HepG2 (cell line): ENCODE results near the gene LTB4R2. TPM values are rescaled to one million over a fixed set of nuclear protein-coding genes. Genes with fewer than 3 reads are reported as not detected.
A peak's percentile ranks its signal among the peaks of the same experiment; 100 is the strongest.

Experiments used
- CHD2 ChIP-seq: IDR thresholded peaks from 2 replicates; pipeline ENCODE4 v1.6.1; 2011; ENCODE audit warnings: low read depth, low read length, improper control_type of control experiment
- CREM ChIP-seq, 2 experiments: sonication (generic) in 1 of 2; formaldehyde crosslinking in 1 of 2; IDR thresholded peaks; 2 replicates each; pipeline versions ENCODE4 v1.4.0 to v1.6.1; 2016 to 2020; ENCODE audit warnings: antibody characterized with exemption in 1 of 2, mild to moderate bottlenecking in 1 of 2, missing genetic modification reagents in 1 of 2
- HNRNPUL1 ChIP-seq: fragments of 200-400 bp; formaldehyde crosslinking; IDR thresholded peaks from 2 replicates; pipeline ENCODE4 v1.6.1; 2017; ENCODE audit warnings: low read depth, mild to moderate bottlenecking, low read length, moderate library complexity
- KDM5B ChIP-seq: sonication (generic); formaldehyde crosslinking; IDR thresholded peaks from 2 replicates; pipeline ENCODE4 v1.4.0; 2020; ENCODE audit warnings: missing genetic modification reagents, mild to moderate bottlenecking, borderline replicate concordance
- MAZ ChIP-seq, 2 experiments: sonication (generic) in 1 of 2; formaldehyde crosslinking in 1 of 2; IDR thresholded peaks; 2 replicates each; pipeline versions ENCODE4 v1.5.0 to v1.6.1; 2012 to 2020; ENCODE audit warnings: low read depth in 2 of 2, mild to moderate bottlenecking in 2 of 2, borderline replicate concordance in 1 of 2, improper control_type of control experiment in 1 of 2, low read length in 1 of 2, missing genetic modification reagents in 1 of 2, moderate library complexity in 1 of 2
- RCOR2 ChIP-seq: IDR thresholded peaks from 2 replicates; pipeline ENCODE4 v1.6.1; 2016; ENCODE audit warnings: missing biosample characterization, missing genetic modification reagents
- REPIN1 ChIP-seq: sonication (generic); formaldehyde crosslinking; IDR thresholded peaks from 2 replicates; pipeline ENCODE4 v1.8.0; 2022; ENCODE audit warnings: missing genetic modification reagents, low read depth, mild to moderate bottlenecking, borderline replicate concordance
- SIN3A ChIP-seq: IDR thresholded peaks from 2 replicates; pipeline ENCODE4 v1.6.1; 2011; ENCODE audit warnings: low read depth, mild to moderate bottlenecking, control low read depth, low read length, borderline replicate concordance
- SP140L ChIP-seq: sonication (generic); formaldehyde crosslinking; IDR thresholded peaks from 2 replicates; pipeline ENCODE4 v1.4.0; 2020; ENCODE audit warnings: missing genetic modification reagents, borderline replicate concordance
- TAF1 ChIP-seq: sonication (generic); formaldehyde crosslinking; IDR thresholded peaks from 2 replicates; pipeline ENCODE4 v1.4.0; 2020; ENCODE audit warnings: missing genetic modification reagents
- TBX3 ChIP-seq: fragments of 450-650 bp; IDR thresholded peaks from 2 replicates; pipeline ENCODE4 v1.6.1; 2017; ENCODE audit warnings: antibody characterized with exemption, mild to moderate bottlenecking, inconsistent platforms, borderline replicate concordance
- TIGD3 ChIP-seq: sonication (generic); formaldehyde crosslinking; IDR thresholded peaks from 2 replicates; pipeline ENCODE4 v1.5.1; 2020; ENCODE audit warnings: mild to moderate bottlenecking, missing genetic modification reagents, borderline replicate concordance
- TOPORS ChIP-seq: sonication (generic); formaldehyde crosslinking; IDR thresholded peaks from 2 replicates; pipeline ENCODE4 v1.8.0; 2023; ENCODE audit warnings: mild to moderate bottlenecking, missing genetic modification reagents
- ZKSCAN1 ChIP-seq: fragments of 150-350 bp; IDR thresholded peaks from 2 replicates; pipeline ENCODE4 v1.6.1; 2014; ENCODE audit warnings: low read length
- ZMYM3 ChIP-seq: sonication (generic); formaldehyde crosslinking; IDR thresholded peaks from 2 replicates; pipeline ENCODE4 v1.5.1; 2020; ENCODE audit warnings: mild to moderate bottlenecking, missing genetic modification reagents
- ZNF33A ChIP-seq: sonication (generic); formaldehyde crosslinking; IDR thresholded peaks from 2 replicates; pipeline ENCODE4 v1.5.1; 2020; ENCODE audit warnings: missing genetic modification reagents, mild to moderate bottlenecking, moderate library complexity, borderline replicate concordance
- ZNF512B ChIP-seq: sonication (generic); formaldehyde crosslinking; IDR thresholded peaks from 2 replicates; pipeline ENCODE4 v1.5.1; 2020; ENCODE audit warnings: missing genetic modification reagents, mild to moderate bottlenecking, borderline replicate concordance
- ZNF574 ChIP-seq: sonication (generic); formaldehyde crosslinking; IDR thresholded peaks from 2 replicates; pipeline ENCODE4 v1.4.0; 2020; ENCODE audit warnings: missing genetic modification reagents
- ZNF597 ChIP-seq: sonication (generic); formaldehyde crosslinking; IDR thresholded peaks from 2 replicates; pipeline ENCODE4 v1.5.0; 2020; ENCODE audit warnings: missing genetic modification reagents
- polyA plus RNA-seq, 8 experiments: library from polyadenylated mRNA; depleted of rRNA in 3 of 8; stranded (reverse) in 7 of 8; unstranded in 1 of 8; fragments of >200 nt; fragmentation: Illumina TruSeq in 4 of 8; extraction: Trizol in 4 of 8; gene quantifications; 2 replicates each; pipeline versions ENCODE4 v1.2.1 to v1.2.3, GENCODE V29; 2011 to 2016; ENCODE audit warnings: low read depth in 4 of 8, missing spikeins in 1 of 8, mixed read lengths in 1 of 8; ENCODE audit not compliant: insufficient read depth in 1 of 8
- total RNA-seq, 5 experiments: library from RNA; depleted of rRNA; stranded (reverse); fragments of >200 nt; fragmentation: Illumina TruSeq; extraction: Trizol; gene quantifications; 2 replicates each; pipeline ENCODE4 v1.2.3, GENCODE V29; 2016; ENCODE audit warnings: low read depth in 1 of 5

The LTB4R2 gene
- total and polyA plus RNA-seq, 2 of the 13 experiments (the other 11 are each of a cell fraction or from before 2014, with no cell fraction given) = 3.9 to 6.9 TPM

- TF ChIP-seq REPIN1 = peak; percentile 98
- no peak; the same call in 1 of the 2 replicates for TF ChIP-seq ZNF512B (CRISPR knock-in tag)
- TF ChIP-seq MAZ (IDR thresholded peaks at IDR 0.05; ENCODE audit: borderline replicate concordance, low read depth, low read length) = peak; percentile 99
- TF ChIP-seq MAZ (CRISPR knock-in tag; IDR thresholded peaks at IDR 0.05; ENCODE audit: low read depth) = peak; percentile 95
- peak; percentile 86; the same call in 1 of the 2 replicates for TF ChIP-seq TAF1 (CRISPR knock-in tag)
- TF ChIP-seq ZNF597 (CRISPR knock-in tag) = no peak; the same call in 1 of the 2 replicates
- peak; percentile 80; the same call in 1 of the 2 replicates for TF ChIP-seq ZMYM3 (CRISPR knock-in tag)
- peak; percentile 100 for TF ChIP-seq SIN3A
- no peak for TF ChIP-seq ZNF33A
- TF ChIP-seq KDM5B (CRISPR knock-in tag) = peak; percentile 95
- TF ChIP-seq ZKSCAN1 = peak; percentile 76
- peak; percentile 24; the same call in 1 of the 2 replicates for TF ChIP-seq TBX3
- peak; percentile 100 for TF ChIP-seq CREM (IDR thresholded peaks at IDR 0.05)
- TF ChIP-seq CREM (CRISPR knock-in tag; IDR thresholded peaks at IDR 0.05) = peak; percentile 99
- peak; percentile 34 for TF ChIP-seq CHD2
- TF ChIP-seq TOPORS = peak; percentile 96
- TF ChIP-seq ZNF574 (CRISPR knock-in tag) = peak; percentile 97
- peak; percentile 20; the same call in 1 of the 2 replicates for TF ChIP-seq RCOR2 (CRISPR knock-in tag)
- peak; percentile 98 for TF ChIP-seq TIGD3
- peak; percentile 75; the same call in 1 of the 2 replicates for TF ChIP-seq SP140L (CRISPR knock-in tag)
- TF ChIP-seq HNRNPUL1 = no peak
These were observed 10.4 kb upstream of the LTB4R2 start, which contains the start of the genes DHRS1 and NOP9 (continued) for GRCh38 chr14:24299255-24300191.
